GM19239 (cell line): ENCODE results near the gene ERBB2.

Experiments
- DNase-seq: peaks from one replicate; pipeline ENCODE4 v3.0.0; 2011; ENCODE audit warnings: low spot score; ENCODE audit not compliant: insufficient read length
- FAIRE-seq: peaks from 2 replicates; lab custom pipeline; 2011; peaks lifted over from hg19 to GRCh38; lab: Jason Lieb, UNC

ERBB2 gene

DNA sequence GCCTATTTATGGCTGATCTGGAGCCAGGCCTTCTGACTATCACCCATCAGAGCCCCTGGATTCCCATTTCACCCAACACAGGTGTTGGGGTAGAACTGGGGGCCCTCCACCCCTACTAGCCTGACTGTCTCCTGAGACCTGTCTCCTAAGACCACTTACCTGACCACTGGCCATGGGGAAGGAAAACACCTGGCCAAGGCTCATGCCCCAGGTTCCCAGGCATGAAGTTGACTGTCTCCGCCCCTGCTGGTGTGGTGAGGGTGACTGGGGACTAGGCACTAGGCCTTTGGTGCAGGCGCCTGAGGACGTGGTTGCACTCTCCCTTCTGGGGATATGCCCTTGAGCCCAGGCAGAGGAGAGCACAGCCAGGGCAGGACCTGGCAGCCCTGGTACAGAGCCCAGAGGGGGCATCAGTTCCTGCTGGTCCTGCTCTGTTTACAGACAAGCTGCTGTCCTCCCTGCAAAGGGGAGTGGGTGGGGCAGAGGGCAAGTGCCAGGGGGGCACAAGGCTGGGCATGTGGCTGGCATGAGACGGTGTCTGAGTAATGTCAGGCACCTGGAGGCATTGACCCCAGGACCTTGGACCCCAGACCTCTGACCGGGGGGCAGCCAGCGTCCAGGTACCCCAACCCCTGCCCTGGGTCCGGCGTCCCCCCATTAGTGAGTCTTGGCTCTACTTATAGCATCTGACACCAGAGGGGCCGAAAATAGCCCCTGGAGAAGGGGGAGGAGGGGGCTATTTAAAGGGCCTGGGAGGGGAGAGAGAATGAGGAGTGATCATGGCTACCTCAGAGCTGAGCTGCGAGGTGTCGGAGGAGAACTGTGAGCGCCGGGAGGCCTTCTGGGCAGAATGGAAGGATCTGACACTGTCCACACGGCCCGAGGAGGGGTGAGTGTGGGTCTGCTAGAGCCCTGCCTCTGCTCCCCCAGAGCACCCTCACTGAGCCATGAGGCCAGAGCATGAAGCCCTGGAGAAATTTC lies 35.0 kb upstream of the ERBB2 start, which contains the start of gene TCAP:
TSS of gene TCAP (plus strand) at position 769 of the 981 bp plus-strand sequence. CDS start at position 780, 11 bp downstream.
- DNase-seq (no peak), FAIRE-seq (no peak)

DNA sequence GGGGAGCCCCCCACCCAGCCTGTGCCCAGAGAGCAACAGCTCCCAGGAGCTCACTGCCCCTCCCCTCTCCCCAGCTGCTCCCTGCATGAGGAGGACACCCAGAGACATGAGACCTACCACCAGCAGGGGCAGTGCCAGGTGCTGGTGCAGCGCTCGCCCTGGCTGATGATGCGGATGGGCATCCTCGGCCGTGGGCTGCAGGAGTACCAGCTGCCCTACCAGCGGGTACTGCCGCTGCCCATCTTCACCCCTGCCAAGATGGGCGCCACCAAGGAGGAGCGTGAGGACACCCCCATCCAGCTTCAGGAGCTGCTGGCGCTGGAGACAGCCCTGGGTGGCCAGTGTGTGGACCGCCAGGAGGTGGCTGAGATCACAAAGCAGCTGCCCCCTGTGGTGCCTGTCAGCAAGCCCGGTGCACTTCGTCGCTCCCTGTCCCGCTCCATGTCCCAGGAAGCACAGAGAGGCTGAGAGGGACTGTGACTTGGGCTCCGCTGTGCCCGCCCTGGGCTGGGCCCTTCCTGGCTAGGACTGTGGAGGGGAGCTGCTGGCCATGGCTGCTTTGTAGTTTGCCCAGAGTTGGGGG lies 34.1 kb upstream of the ERBB2 start:
- DNase-seq, result no peak
- no peak for FAIRE-seq

DNA sequence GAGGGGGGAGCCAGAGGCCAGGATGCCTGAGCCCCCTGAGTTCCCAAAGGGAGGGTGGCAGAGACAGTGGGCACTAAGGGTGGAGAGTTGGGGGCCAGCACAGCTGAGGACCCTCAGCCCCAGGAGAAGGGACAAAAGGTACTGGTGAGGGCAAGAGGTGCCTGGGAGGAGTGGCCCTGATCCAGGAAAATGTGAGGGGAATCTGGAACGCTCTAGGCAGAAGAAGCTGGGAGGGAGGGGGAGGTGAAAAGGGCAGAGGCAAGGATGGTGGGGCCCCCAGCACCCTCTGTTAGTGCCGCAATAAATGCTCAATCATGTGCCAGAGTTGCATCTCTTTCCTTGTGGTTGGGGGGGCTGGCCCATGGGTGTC lies 33.6 kb upstream of the ERBB2 start:
- no peak for FAIRE-seq
- DNase-seq, result no peak

DNA sequence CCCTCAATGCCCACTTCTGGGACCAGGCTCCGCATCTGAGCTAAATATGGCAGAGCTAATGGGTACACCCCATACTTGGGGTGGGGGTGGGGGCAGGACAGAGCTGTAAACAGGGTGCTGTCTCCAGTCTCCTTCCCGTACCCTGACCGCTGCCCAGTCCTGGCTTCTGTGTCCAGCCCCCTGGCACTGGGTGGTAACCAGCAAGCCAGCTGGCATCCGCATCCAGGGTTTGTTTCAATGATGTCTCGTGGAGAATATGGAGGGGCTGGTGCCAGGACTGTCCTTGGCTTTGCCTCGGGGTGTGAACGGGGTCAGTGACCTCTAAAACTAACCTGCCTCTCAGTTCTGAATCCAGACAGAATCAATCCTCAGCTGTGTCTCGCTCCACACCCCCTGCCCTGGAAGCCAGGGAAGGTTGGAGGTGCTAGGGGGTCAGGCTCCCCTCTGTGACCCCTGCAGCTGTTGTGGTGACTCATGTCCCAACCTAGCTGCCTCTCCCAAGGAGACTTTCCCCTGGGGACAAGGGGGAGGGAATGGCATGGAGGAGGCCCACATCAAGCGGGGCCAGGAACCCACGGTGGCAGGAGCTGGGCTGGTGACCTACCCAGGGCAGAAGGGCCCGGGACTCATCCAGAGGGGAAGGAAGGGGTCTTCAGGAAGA lies 33.1 kb upstream of the ERBB2 start:
- FAIRE-seq (no peak), DNase-seq (no peak)

DNA sequence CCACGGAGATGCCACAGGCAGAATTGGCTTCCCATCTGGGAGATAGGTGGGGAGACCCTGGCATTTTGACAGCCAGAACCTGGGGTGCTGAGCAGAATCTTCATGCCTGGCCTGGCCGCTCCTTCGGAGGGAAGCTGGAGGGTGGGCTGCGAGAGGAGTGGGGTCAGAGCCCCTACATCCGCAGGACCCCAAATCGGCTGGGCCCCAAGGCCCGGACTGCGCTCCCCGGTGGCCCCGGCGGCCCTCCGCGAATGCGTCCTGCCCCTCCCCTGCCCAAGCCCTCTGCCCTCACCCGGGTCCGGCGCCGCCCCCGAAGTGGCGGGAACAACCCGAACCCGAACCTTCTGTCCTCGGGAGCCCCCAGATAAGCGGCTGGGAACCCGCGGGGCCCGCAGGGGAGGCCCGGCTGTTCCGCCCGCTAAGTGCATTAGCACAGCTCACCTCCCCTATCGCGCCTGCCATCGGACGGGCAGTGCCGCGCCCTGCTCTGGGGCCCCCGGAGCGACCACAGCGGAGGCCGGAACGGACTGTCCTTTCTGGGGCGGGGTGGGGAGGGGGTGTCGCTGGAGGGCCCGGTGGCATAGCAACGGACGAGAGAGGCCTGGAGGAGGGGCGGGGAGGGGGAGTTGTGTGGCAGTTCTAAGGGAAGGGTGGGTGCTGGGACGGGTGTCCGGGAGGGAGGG lies 32.5 kb upstream of the ERBB2 start:
- FAIRE-seq, result no peak

DNA sequence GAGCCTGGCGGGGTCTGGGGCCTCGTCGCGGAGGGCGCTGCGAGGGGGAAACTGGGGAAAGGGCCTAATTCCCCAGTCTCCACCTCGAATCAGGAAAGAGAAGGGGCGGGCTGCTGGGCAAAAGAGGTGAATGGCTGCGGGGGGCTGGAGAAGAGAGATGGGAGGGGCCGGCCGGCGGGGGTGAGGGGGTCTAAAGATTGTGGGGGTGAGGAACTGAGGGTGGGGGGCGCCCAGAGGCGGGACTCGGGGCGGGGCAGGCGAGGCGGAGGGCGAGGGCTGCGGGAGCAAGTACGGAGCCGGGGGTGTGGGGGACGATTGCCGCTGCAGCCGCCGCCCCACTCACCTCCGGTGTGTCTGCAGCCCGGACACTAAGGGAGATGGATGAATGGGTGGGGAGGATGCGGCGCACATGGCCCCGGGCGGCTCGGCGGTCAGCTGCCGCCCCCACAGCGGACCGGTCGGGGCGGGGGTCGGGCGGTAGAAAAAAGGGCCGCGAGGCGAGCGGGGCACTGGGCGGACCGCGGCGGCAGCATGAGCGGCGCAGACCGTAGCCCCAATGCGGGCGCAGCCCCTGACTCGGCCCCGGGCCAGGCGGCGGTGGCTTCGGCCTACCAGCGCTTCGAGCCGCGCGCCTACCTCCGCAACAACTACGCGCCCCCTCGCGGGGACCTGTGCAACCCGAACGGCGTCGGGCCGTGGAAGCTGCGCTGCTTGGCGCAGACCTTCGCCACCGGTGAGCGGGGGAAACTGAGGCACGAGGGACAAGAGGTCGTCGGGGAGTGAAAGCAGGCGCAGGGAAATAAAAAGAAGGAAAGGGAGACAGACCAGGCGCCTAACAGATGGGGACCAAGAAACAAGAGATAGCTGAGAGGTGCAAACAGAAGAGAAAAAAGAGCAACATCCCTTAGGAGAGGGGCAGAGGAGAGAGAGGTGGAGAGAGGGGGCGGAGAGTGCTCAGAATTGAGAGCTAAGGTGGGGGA lies 31.6 kb upstream of the ERBB2 start, which contains the start of gene PNMT:
TSS of gene PNMT (plus strand) at position 509 of the 980 bp plus-strand sequence. CDS start at position 532, 23 bp downstream.
- DNase-seq (peak; percentile 76), FAIRE-seq (peak; percentile 84)

More for the DNA sequence above, 32.5 kb upstream of the ERBB2 start:
- DNase-seq, result no peak

DNA sequence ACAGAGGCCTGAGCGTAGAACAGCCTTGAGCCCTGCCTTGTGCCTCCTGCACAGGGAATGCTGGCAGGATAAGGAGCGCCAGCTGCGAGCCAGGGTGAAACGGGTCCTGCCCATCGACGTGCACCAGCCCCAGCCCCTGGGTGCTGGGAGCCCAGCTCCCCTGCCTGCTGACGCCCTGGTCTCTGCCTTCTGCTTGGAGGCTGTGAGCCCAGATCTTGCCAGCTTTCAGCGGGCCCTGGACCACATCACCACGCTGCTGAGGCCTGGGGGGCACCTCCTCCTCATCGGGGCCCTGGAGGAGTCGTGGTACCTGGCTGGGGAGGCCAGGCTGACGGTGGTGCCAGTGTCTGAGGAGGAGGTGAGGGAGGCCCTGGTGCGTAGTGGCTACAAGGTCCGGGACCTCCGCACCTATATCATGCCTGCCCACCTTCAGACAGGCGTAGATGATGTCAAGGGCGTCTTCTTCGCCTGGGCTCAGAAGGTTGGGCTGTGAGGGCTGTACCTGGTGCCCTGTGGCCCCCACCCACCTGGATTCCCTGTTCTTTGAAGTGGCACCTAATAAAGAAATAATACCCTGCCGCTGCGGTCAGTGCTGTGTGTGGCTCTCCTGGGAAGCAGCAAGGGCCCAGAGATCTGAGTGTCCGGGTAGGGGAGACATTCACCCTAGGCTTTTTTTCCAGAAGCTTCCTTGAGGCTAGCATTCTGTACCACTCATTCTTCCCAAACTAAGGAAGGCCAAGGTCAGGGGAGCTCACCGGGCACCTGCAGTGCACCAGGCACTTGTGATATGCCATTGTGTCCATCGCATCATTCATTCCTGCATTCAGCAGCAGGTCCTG lies 29.7 kb upstream of the ERBB2 start:
- FAIRE-seq (no peak), DNase-seq (no peak)

DNA sequence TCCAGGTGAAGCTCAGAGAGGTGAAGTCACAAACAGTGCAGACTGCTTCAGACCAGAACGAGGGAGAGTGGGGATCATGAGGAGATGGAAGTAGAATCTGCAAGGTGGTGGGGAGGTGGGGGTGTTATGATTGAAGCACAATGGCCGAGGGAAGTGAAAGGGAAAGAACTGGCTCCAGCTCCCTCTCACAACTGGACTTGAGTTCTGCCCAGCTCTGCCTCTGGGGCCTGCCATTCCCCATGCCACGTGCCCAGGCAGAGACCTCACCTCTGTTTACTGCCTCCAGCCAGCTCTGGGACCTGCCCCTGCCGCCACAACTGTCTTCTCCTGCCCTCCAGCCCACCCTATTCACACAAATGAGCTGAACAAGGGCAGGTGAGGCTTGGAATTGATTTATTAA lies 29.1 kb upstream of the ERBB2 start:
- DNase-seq (no peak), FAIRE-seq (no peak)

DNA sequence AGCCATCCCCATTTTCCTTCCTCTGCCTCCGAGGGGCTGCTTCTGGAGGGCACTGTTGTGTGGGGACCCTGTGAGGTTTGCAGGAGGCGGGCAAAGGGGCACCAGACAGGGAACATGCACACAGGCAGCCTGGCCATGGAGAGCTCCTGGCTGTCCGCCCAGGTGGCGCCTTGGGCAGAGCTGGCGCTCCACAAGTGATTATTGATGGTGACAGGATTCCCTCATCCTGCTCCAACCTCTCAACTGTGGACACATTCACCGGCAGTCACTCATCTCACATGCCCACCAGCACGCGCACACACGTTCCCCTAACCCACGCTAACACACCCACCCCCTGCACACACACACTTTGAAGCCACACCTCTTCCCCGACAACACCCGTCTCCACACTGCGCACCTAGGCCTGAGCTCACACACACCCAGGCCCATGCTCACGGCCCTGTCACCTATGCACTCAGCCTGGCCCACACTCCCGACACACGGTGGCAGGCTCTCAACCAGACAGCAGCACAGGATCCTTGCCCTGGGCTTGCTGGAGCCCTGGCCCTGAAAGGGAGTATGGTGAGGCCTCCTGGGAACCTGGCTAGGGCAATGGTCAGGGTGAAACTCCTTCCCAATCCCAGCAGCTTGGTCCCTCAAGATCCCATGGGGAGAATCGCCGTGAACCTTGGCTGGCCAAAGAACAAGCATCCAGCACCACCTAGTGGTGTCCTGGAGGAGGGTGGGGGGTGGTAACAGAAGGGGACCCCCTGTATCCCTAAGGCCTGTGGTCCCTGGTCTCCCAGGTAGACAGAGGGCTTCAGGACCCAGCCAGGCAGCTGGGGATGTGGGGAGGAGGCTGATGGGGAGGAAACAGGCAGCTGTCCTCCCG lies 28.0 kb upstream of the ERBB2 start:
- FAIRE-seq (no peak), DNase-seq (no peak)

DNA sequence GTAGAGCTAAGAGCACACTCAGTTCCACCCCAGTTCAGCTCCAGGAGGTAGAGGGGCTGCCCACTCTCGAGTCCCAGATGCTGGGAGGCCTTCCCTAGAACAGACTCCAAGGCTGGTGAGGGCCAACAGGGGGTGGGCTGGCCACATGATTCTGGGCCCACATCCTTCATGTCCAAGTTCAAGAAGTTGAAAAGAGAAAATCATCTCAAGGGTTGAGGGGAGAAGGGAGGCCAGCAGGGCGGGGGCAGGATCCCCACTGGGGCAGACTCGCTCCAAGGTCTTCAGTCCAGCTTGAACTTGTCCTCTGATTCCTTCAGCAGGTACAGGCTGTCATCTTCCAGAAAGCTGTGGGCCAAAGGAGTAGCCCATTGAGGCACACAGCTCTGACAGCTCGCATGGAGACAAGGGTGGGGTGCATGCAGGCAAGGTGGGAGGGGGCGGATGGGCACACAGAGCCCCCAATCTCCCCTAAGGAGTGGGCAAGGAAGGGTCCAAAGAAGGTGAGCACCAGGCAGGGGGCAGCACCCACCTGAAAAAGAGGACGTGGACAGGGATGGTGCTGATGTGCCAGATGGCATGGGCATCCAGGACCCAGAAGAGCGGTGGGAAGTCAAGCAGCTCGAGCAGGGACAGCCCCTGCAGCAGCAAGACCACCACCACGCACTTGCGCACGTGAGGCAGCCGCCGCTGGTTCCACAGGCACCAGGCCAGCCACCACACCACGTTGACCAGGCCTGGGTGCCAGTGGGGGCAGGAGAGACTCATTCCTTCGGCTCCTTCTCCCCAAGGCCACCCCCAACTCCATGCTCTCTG lies 27.1 kb upstream of the ERBB2 start:
- DNase-seq (no peak), FAIRE-seq (no peak)

DNA sequence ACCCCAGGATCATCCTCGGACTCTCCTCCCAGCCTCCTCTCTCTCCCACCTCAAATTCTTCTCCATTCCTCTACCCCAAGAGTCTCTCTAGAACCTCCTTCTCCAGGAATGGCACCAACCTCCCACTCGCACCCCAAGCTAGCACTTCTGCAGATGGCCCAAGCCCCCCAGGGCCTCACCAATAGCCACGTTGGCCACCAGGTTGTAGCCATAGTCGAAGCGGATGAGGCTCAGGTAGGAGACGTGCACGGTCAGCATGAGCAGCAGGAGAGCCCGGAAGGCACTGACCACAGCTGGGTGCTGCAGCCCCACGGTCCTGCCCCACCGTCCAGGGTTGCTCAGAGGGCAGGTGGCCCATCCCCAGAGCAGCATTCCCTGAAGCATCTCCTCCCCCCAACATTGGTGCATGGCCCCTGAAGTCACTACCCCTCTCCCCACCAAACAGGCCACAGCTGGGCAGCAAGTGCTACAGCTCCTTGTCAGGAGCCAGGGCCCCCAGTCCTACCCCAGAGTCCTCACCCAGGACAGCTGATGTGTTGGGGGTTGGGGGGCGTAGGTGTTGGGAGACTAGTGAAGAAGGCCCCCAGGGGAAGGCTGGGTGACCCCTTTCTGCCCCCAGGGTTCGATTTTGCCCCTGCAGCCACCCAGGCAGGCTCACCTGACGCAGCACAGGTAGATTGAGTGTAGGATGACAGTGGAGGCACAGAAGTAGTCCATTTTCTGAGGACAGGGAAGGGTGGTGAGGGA lies 26.4 kb upstream of the ERBB2 start:
- DNase-seq, result no peak
- no peak for FAIRE-seq

DNA sequence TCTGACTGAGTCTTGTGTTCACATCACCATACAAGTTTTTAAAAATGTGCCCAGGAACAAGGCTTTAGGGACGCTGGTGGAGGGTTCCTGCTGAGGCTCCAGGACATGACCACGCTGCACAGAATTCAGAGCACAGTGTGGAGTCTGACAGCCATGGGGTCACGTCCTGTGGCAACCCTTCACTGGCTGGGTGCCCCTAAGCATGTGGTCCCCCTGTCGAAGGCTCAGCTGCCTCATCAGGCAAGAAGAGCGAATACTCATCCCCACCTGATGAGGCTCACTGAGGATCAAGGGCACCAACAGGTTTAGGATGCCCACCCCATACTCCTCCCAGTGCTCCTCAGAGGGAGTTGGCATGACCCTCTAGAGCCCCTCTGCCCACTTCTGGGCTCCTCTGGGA lies 25.7 kb upstream of the ERBB2 start:
- DNase-seq (no peak), FAIRE-seq (no peak)

DNA sequence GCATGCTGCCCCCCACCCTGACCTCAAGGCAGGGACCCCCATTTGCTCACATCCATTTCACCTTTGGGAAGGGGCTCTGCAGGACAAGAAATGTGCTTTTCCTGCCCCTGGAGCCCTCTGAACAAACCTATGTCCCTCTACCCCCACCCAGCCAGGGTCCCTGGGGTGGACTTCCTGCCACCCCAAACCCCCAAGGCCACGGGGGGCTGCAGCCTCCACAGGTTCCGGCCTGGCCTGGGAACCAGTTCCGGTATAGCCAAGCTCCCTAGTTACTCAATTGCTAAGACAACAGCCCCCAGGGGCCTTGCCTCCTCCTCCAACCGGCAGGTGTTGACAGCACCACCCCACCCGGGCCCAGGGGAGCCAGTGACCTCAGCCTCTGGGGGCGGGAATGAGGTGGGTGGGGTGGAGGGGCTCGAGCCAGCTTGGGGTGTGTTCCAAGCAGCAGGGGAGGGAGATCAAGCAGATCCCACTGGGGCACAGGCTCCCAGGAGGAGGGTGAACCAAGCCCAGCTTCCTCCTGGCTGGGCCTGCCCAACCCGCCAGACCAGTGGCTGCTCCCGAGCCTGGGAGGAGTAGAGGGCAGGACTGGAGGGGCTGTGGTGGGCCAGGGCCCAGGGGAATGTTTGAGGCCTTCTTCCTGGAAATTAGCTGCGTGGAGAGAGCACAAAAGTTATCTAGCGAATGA lies 25.0 kb upstream of the ERBB2 start:
- no peak for DNase-seq
- peak; percentile 53 for FAIRE-seq

DNA sequence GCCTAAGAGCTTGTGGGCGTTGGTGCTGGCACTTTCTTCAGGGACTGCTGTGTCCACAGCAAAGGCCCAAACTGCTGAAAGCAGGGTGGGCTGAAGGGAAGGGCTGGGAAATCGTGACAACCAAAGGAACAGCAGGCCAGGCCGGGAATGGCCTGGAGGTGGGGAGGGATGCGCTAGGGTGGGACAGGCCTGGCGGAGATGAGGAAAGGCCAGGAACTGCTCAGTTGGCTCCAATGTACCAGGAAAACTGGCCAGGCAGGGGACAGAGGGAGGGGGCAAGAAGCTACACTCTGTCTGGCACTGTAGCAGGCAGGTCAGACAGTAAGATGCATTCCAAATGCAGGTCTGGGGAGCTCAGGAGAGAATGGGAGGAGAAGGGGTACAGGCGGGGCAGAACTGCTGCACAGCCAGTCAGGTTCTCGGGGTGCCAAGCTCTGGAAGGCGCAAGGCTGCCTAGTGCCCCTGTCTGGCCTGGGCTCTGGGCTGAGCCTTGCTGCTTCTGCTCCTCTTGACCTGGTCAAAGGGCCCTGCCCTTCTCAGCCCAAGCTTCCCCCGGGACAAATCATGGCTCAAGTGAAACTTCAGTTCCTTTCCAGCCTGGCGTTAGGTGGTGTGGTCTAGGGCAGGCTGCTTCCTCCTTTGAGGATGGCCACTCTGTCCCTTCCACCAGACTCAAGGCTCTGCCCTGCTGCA lies 24.3 kb upstream of the ERBB2 start:
- DNase-seq (no peak), FAIRE-seq (peak; percentile 37)
